ENCODE data around the gene AUNIP.

AUNIP gene

GRCh38 chr1:25794325-25794724 lies 64.9 kb downstream of the AUNIP start:
- no peak for DNase-seq (ENCODE audit: low read depth, low spot score)

- DNase-seq (ENCODE audit: low read depth, low spot score), result no peak
Measured at GRCh38 chr1:25793585-25794170, 65.6 kb downstream of the AUNIP start.

GRCh38 chr1:25792115-25792514 lies 67.1 kb downstream of the AUNIP start:
- DNase-seq (ENCODE audit: low read depth, low spot score), result no peak

- no peak for DNase-seq (ENCODE audit: low read depth, low spot score)
Measured at GRCh38 chr1:25790472-25790871, 68.8 kb downstream of the AUNIP start.

- DNase-seq (ENCODE audit: low read depth, low spot score), result no peak
Measured at GRCh38 chr1:25787760-25788166, 71.5 kb downstream of the AUNIP start.

GRCh38 chr1:25786887-25787759 lies 72.1 kb downstream of the AUNIP start:
- no peak for DNase-seq (ENCODE audit: low read depth, low spot score)

GRCh38 chr1:25785333-25786067 lies 73.8 kb downstream of the AUNIP start:
- no peak for DNase-seq (ENCODE audit: low read depth, low spot score)

GRCh38 chr1:25784575-25785051 lies 74.6 kb downstream of the AUNIP start:
- DNase-seq (ENCODE audit: low read depth, low spot score), result no peak
